ENCODE results near the gene GAGE1.

GRCh38 chrX:49618574-49618973 lies 19.8 kb downstream of the GAGE1 start:
- TF ChIP-seq CTCF (conservative IDR thresholded peaks at IDR 0.05; ENCODE audit: low read depth, low read length) (no peak), EZH2 (IDR thresholded peaks at IDR 0.05; ENCODE audit: borderline replicate concordance, low read depth, low read length, poor library complexity, severe bottlenecking) (no peak)

All from A673 (cell line).